CD14-positive monocyte (primary cell): ENCODE results near the gene NBPF3. TPM values are rescaled to one million over a fixed set of nuclear protein-coding genes. Genes with fewer than 3 reads are reported as not detected.

Experiments
- DNase-seq, 3 donors: peaks; one replicate each; pipeline ENCODE4 v3.0.0-alpha.2; 2011 to 2022
- H2AFZ ChIP-seq: 2 replicates; pipeline ENCODE4 v1.6.0; 2012; ENCODE audit warnings: mild to moderate bottlenecking, low read depth, low read length, inconsistent platforms; ENCODE audit not compliant: insufficient read depth, poor library complexity, severe bottlenecking
- H3K27ac ChIP-seq, 2 donors: 1 replicate in 1 of 2; 2 replicates in 1 of 2; pipeline ENCODE4 v1.5.1; 2012 to 2013; ENCODE audit warnings: low read length in 2 of 2, control low read depth in 1 of 2, inconsistent platforms in 1 of 2, low read depth in 1 of 2, mild to moderate bottlenecking in 1 of 2
- H3K27me3 ChIP-seq, 2 donors: one replicate each; pipeline versions ENCODE4 v1.6.0 to v1.6.1; 2011 to 2013; ENCODE audit warnings: low read length in 2 of 2; ENCODE audit not compliant: control insufficient read depth in 2 of 2, insufficient read depth in 2 of 2
- H3K36me3 ChIP-seq, 2 donors: replicated peaks in 1 of 2; 1 replicate in 1 of 2; 2 replicates in 1 of 2; pipeline versions ENCODE4 v1.5.1 to v1.6.1; 2012 to 2013; ENCODE audit warnings: low read length in 2 of 2, control low read depth in 1 of 2, inconsistent platforms in 1 of 2, mild to moderate bottlenecking in 1 of 2; ENCODE audit not compliant: insufficient read depth in 2 of 2, control insufficient read depth in 1 of 2
- H3K4me1 ChIP-seq, 2 donors: 1 replicate in 1 of 2; 2 replicates in 1 of 2; pipeline versions ENCODE4 v1.5.1 to v1.6.1; 2012 to 2013; ENCODE audit warnings: low read length in 2 of 2, control low read depth in 1 of 2, inconsistent platforms in 1 of 2, mild to moderate bottlenecking in 1 of 2, moderate library complexity in 1 of 2; ENCODE audit not compliant: insufficient read depth in 2 of 2, control insufficient read depth in 1 of 2
- H3K4me2 ChIP-seq: replicated peaks from 2 replicates; pipeline ENCODE3; 2012; ENCODE audit warnings: low read length, moderate library complexity, mild to moderate bottlenecking; ENCODE audit not compliant: poor library complexity, severe bottlenecking; ENCODE audit errors: extremely low read depth
- H3K4me3 ChIP-seq, 3 experiments: fragments of 200-600 bp in 1 of 3; sonication (generic) in 1 of 3; replicated peaks in 1 of 3; 1 replicate in 2 of 3; 2 replicates in 1 of 3; pipeline ENCODE4 v1.5.1; 2011 to 2013; ENCODE audit warnings: low read length in 3 of 3, mild to moderate bottlenecking in 3 of 3, control low read depth in 2 of 3, low read depth in 2 of 3, inconsistent platforms in 1 of 3, moderate library complexity in 1 of 3
- H3K79me2 ChIP-seq: 2 replicates; pipeline ENCODE4 v1.6.0; 2012; ENCODE audit warnings: mild to moderate bottlenecking, control low read depth, inconsistent platforms, low read length, moderate library complexity; ENCODE audit not compliant: insufficient read depth
- H3K9ac ChIP-seq: 2 replicates; pipeline ENCODE4 v1.6.0; 2017; ENCODE audit warnings: low read length, mild to moderate bottlenecking; ENCODE audit not compliant: insufficient read depth, poor library complexity, severe bottlenecking
- H3K9me3 ChIP-seq, 2 donors: replicated peaks in 1 of 2; 1 replicate in 1 of 2; 2 replicates in 1 of 2; pipeline versions ENCODE4 v1.5.1 to v1.6.1; 2012 to 2013; ENCODE audit warnings: low read length in 2 of 2, control low read depth in 1 of 2; ENCODE audit not compliant: control insufficient read depth in 1 of 2, insufficient read depth in 1 of 2
- H4K20me1 ChIP-seq: 2 replicates; pipeline ENCODE4 v1.6.0; 2012; ENCODE audit warnings: mild to moderate bottlenecking, low read length, control low read depth, moderate library complexity; ENCODE audit not compliant: insufficient read depth
- H3K27ac Mint-ChIP-seq, 7 donors: one replicate each; pipeline ENCODE4 v1.8.0; 2020; ENCODE audit warnings: mild to moderate bottlenecking in 7 of 7, mixed read lengths in 7 of 7, moderate library complexity in 6 of 7, inconsistent platforms in 2 of 7
- H3K27me3 Mint-ChIP-seq, 3 donors: one replicate each; pipeline ENCODE4 v1.8.0; 2021 to 2022; ENCODE audit warnings: low read depth in 3 of 3, mild to moderate bottlenecking in 3 of 3, mixed read lengths in 3 of 3, moderate library complexity in 3 of 3, inconsistent platforms in 1 of 3
- H3K36me3 Mint-ChIP-seq, 2 donors: one replicate each; pipeline ENCODE4 v1.8.0; 2020; ENCODE audit warnings: mixed read lengths in 2 of 2, inconsistent platforms in 1 of 2, mild to moderate bottlenecking in 1 of 2
- H3K4me1 Mint-ChIP-seq: one replicate; pipeline ENCODE4 v1.8.0; 2020; ENCODE audit warnings: mild to moderate bottlenecking, mixed read lengths
- H3K4me3 Mint-ChIP-seq, 2 donors: one replicate each; pipeline ENCODE4 v1.8.0; 2020; ENCODE audit warnings: mild to moderate bottlenecking in 2 of 2, mixed read lengths in 2 of 2, moderate library complexity in 1 of 2
- H3K9me3 Mint-ChIP-seq, 7 donors: one replicate each; pipeline ENCODE4 v1.8.0; 2020 to 2022; ENCODE audit warnings: mixed read lengths in 7 of 7, mild to moderate bottlenecking in 6 of 7, moderate library complexity in 6 of 7, inconsistent platforms in 2 of 7
- WGBS: methylation state at CpG from one replicate; pipeline ENCODE4 v1.1.5; 2013; ENCODE audit warnings: missing lambda C conversion rate; ENCODE audit not compliant: insufficient coverage; 5-methylcytosine and 5-hydroxymethylcytosine counted together
- intact Hi-C, 2 donors: fragments of 100-400 bp; cut with micrococcal nuclease; formaldehyde crosslinking; loops; one replicate each; pipeline versions ENCODE4 v1.15.0 to v1.15.1; 2023
- polyA plus RNA-seq, 3 donors: library from polyadenylated mRNA; depleted of rRNA in 1 of 3; unstranded in 2 of 3; stranded (reverse) in 1 of 3; fragments of 300-500 nt in 2 of 3; fragments of >200 nt in 1 of 3; fragmentation: Illumina TruSeq in 2 of 3; gene quantifications; 1 replicate in 2 of 3; 2 replicates in 1 of 3; pipeline ENCODE4 v1.2.3, GENCODE V29; 2012 to 2021
- TF ChIP-seq, protein P1 (sequence below): fragments of 200-600 bp; IDR thresholded peaks from one replicate; pipeline ENCODE4 v1.8.0; 2022; ENCODE audit warnings: antibody characterized with exemption, mild to moderate bottlenecking

NBPF3 gene
- polyA plus RNA-seq, 3 donors = 1.2 to 1.5 TPM; not detected in 1

DNA sequence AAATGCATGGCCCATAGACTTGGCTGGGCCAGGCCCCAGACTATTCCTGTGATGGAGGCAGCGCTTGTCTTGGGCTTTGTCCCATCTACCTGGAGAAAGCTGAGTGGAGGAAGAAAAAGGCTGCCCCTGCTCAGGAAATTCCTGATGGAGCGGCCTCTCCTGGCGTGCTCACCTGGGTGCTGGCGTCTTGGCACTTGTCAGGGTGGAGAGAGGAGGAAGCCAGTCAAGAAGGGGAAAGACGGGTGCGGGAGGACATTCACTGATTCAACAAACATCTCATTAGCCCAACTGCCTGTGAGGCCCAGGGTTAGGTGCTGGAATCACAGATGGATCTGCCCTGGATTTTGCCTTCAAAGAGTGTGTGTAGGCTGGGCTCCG lies 85.4 kb downstream of the NBPF3 start:
- Histone ChIP-seq H3K4me1 (peaks cover 8 to 11% of the 10 kb centered on the region in 2 donors), H3K9ac (no peak overlapping the region), H3K4me2 (no peak overlapping the region), H4K20me1 (no peaks in the 10 kb centered on the region), H3K9me3 (no peaks in the 10 kb centered on the region), H3K27me3 (peaks cover 0 to 14% of the 10 kb centered on the region in 2 donors), H3K79me2 (no peaks in the 10 kb centered on the region), H2AFZ (no peak overlapping the region), H3K4me3 (no peak overlapping the region), H3K27ac (no peak overlapping the region), H3K36me3 (no peaks in the 10 kb centered on the region)
- DNase-seq = no peak
- peaks cover 0 to 3% (median 0%) of the 10 kb centered on the region in 7 donors for H3K9me3 Mint-ChIP-seq
- H3K4me3 Mint-ChIP-seq = no peak overlapping the region
- peaks cover 23 to 73% (median 47%) of the 10 kb centered on the region in 3 donors for H3K27me3 Mint-ChIP-seq
- WGBS = 96% methylated on average over 2 of the region's 7 CpGs
- TF ChIP-seq, protein P1, sequence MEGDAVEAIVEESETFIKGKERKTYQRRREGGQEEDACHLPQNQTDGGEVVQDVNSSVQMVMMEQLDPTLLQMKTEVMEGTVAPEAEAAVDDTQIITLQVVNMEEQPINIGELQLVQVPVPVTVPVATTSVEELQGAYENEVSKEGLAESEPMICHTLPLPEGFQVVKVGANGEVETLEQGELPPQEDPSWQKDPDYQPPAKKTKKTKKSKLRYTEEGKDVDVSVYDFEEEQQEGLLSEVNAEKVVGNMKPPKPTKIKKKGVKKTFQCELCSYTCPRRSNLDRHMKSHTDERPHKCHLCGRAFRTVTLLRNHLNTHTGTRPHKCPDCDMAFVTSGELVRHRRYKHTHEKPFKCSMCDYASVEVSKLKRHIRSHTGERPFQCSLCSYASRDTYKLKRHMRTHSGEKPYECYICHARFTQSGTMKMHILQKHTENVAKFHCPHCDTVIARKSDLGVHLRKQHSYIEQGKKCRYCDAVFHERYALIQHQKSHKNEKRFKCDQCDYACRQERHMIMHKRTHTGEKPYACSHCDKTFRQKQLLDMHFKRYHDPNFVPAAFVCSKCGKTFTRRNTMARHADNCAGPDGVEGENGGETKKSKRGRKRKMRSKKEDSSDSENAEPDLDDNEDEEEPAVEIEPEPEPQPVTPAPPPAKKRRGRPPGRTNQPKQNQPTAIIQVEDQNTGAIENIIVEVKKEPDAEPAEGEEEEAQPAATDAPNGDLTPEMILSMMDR = no peak
- peaks cover 10% of the 10 kb centered on the region for H3K4me1 Mint-ChIP-seq
- intact Hi-C loops = no loop called here
- H3K36me3 Mint-ChIP-seq = no peaks in the 10 kb centered on the region
- H3K27ac Mint-ChIP-seq = no peak overlapping the region

DNA sequence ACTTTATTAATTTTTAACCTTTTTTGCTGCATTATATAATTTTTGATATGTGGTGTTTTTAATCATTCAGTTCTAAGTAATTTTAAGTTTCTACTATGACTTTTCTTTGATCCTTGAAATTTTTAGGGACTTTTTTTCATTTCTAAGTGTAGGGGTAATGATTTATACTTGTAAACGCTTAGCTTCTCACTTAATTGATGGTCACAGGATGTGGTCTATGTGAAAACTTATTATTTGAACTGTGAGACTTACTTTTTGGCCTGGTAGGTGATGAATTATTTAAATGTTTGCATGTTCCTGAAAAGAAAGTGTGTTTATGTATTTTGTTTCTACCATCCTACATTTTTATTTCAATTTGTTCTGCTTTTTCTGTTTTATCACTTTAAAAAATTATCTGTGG lies 86.5 kb downstream of the NBPF3 start:
- no peak for DNase-seq
- no peak overlapping the region for H3K4me3 ChIP-seq
- H3K9me3 Mint-ChIP-seq = peaks cover 0 to 5% (median 0%) of the 10 kb centered on the region in 7 donors
- H2AFZ ChIP-seq = no peak overlapping the region
- peaks cover 10% of the 10 kb centered on the region for H3K4me1 Mint-ChIP-seq
- peaks cover 27 to 73% (median 51%) of the 10 kb centered on the region in 3 donors for H3K27me3 Mint-ChIP-seq
- H3K4me3 Mint-ChIP-seq = peak overlapping the region in 1 of 2 donors; percentile 47
- H3K27ac Mint-ChIP-seq = no peak overlapping the region
- no CpG with 5 or more reads among the region's 1 CpG for WGBS
- no peaks in the 10 kb centered on the region for H3K36me3 ChIP-seq
- no peak overlapping the region for H3K4me2 ChIP-seq
- TF ChIP-seq, protein P1 = no peak
- H3K36me3 Mint-ChIP-seq = no peaks in the 10 kb centered on the region
- no peak overlapping the region for H3K9ac ChIP-seq
- intact Hi-C loops = no loop called here
- peaks cover 0 to 14% of the 10 kb centered on the region in 2 donors for H3K27me3 ChIP-seq
- H3K79me2 ChIP-seq = no peaks in the 10 kb centered on the region
- peaks cover 8 to 11% of the 10 kb centered on the region in 2 donors for H3K4me1 ChIP-seq
- H4K20me1 ChIP-seq = no peaks in the 10 kb centered on the region
- no peak overlapping the region for H3K27ac ChIP-seq
- H3K9me3 ChIP-seq = no peaks in the 10 kb centered on the region
